GM19463 (cell line): ENCODE measurements around the gene MFAP3L.

Source experiments
- ATAC-seq: cut with Tn5 transposase; IDR thresholded peaks from one replicate; pipeline ENCODE4 v1.9.1; 2021; ENCODE audit warnings: mild to moderate bottlenecking, moderate library complexity; ENCODE audit not compliant: unreplicated experiment

Gene MFAP3L

DNA sequence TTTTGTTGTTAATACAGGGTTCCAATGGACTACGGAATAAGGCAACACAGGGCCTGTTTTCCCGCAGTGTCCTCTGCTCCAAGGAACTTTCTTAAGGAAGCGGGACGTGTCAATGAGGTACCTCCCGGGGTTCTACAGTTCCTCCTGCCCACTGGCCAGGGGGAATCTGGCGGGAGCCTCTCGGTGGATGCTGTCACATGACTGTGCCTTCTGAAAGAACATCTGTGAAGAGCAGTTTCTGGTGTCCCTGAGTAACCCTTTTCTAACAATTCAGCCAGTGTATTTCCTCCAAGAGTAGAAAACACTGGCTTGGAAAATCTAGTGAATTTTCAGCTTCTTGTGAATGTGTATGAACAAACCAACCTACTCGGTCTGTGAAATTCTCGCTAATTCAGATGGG is 32.7 kb downstream of the MFAP3L start:
- no peak for ATAC-seq

DNA sequence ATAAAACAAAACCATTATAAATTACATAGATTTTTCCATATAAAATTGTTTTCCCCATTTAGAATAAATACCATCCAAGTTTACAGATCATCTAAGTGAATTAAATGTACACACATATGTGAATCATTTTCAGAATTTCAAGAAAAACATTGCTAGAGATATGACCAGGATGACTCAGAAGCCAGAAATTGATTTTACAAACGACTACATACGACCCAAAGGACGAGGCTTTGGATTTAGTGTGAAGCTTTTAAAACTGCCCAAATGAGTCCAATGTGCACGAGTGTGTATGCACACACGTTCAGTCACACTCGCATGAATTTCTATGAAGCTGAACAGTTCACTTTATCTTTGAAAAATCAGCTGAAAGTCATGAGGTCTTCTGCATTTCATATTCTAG is 37.9 kb downstream of the MFAP3L start:
- ATAC-seq = no peak

DNA sequence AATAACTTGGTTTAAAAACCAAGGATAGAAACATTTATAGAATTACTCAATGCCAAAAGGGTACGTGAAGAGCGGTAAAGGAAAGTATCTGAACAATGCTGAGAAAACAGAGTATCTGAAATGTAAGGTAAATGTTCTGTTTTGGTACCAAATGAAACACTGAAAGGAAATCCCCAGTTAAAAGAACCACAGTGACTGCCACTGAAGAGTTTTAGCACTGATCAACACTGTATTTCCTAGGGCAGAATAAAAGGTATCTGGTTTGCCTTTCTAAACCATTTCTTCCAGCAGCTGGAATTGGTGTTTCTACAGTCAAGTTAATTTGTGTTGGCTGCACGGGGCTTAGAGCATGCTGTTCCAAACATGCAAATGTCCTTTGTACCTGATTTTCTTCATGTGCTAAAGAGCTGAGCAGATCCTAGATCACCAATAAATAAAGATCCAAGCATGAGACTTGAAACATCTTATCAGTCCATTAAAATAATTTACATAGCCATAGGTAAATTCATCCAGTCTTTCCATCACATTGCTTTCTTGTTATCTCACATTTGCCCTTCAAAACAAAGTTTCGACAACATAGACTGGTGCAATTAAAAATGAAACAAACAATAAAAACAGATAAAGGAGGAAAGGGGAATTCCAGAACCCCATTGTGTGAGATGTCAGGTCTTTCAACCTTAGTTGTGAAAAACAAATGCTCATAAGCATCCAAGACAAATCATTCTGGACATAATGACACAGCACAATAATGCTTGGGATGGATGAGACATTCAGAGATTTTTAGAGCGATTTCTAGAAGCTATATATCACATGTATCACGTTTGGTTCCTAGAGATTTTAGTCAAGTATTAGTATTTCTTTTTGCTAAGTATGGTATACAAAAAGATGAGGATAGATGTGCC is 38.6 kb downstream of the MFAP3L start:
- ATAC-seq = no peak

DNA sequence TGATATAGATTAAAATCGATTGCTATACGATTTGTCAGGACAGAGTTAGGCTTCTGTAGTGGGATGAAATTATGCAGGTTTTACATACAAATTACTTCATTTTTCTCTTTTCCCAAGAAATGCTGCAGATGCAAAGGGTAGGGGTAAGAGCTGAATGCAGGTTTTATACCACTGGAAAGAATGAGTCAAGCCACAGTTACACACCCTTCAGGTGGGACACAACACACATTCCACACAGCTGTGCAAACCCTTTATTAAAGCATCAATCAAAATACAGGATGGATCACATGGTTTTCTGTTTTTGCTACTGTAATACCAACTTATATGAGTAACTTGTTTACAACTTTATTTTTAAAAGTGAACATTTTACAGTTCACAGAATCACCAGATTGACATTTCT is 39.8 kb downstream of the MFAP3L start:
- ATAC-seq = no peak

DNA sequence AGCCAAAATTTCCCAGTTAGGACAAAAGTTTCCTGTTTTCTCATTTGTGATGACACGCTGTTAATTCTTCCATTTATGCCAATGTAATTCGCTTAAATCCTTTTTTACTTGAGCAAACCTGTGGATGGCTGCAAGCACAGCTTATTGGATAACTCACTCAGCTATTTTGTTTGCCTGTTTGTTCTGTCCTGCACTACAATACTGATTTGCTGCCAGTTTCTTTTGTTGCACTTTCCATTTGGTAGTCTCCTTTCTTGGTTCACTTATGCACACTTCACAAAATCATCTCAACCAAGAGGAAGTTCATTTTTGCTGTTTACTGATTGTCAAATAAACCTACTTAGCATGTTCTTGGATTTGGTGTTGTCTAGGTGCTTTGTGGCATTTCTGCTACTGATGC is 40.3 kb downstream of the MFAP3L start:
- ATAC-seq = no peak

DNA sequence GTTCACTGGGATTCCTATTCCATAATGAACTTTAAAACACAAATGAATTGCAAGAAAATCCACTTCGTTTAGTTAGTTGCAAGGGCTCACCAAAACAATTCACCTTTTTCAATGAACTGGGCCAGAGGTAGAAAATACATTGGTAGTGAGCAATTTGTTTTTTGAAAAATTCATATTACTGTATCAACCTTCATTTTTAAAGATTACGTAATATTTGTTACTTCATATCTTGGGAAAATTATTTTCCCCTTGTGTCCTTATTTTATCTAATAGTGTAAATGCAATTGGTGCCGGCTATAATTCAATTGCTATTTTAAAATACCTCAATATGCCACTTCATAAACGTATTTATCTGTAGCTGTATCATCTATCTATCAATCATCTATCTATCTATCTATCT is 41.5 kb downstream of the MFAP3L start:
- no peak for ATAC-seq

DNA sequence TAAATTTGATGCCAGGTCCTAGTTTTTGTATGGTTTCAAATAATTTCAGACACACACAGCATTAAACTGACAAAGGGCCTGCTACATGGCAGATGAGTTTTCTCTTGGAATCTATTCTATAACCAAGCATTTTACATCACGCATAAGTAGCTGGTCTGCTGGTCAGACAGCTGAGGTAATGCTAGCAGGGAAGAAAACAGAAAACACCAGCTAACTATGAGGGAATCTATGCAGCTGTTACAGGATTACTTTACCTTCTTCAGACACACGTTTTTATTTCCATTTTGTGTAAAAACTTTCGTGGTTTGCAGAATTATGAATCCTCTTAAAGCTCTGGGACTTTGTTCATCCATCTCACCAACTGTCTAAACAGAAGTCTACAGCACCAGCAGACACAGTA is 42.0 kb downstream of the MFAP3L start:
- ATAC-seq = no peak

DNA sequence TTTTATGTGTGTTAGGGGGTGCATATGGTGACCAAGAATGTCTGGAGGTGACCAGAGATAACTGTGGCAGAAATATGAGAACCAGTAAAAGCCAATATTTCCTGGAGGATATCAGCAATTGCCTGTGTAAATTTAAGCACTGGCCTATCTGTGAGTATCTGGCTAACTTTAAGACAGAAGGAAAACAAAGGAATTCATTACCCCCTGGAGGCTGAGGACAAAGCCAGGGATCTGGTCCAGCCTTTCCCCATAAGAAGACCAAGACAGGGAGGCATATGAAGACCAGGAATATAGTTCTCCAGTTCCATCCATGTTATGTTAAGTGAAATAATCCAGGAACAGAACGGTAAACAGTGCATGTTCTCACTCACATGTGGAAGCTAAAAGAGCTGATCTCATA is 49.2 kb downstream of the MFAP3L start:
- no peak for ATAC-seq

DNA sequence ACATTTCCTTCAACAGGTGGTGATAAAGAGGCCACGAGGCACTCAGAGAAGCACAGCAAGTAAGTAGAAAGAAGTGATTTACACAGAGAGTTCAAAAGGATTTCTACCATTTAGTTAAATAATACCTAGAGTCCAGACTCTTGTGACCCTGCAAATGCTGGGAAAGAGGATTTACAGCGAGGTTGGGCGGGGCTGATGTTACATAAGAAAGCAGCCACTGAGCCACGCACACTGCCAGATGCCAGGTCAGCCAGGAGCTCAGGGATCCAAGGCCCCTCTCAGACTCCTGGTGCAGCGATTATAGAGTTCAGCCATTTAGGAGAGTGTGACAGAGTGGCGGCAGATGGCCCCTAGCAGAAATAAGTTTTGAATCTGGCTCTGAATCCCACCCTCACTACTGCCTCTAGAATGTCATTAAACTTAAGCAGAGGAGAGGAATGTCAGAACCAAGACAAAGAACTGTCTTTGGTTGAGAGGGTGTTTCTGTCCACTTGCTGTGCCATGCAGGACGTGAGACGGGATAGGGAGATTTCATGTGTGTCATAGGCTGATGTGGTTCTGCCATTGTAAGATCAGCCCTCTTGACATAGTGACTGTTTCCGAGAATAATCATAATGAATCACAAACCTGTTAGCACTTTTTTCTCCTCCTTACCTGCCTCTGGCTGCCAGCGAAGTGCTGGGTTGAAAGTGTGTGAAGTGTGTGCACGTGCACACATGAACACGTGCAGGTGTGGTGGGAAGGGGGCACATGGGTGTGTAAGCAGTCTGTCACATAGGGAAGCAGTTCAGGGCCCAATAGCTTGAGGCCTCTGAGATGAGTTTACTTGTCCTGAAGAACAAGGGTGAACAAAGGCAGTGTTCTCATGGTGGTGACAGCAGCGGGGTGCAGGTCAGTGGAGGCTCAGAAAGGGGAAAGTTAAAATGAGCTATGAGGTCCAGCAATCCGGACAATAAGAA is 50.1 kb downstream of the MFAP3L start:
- ATAC-seq = no peak

DNA sequence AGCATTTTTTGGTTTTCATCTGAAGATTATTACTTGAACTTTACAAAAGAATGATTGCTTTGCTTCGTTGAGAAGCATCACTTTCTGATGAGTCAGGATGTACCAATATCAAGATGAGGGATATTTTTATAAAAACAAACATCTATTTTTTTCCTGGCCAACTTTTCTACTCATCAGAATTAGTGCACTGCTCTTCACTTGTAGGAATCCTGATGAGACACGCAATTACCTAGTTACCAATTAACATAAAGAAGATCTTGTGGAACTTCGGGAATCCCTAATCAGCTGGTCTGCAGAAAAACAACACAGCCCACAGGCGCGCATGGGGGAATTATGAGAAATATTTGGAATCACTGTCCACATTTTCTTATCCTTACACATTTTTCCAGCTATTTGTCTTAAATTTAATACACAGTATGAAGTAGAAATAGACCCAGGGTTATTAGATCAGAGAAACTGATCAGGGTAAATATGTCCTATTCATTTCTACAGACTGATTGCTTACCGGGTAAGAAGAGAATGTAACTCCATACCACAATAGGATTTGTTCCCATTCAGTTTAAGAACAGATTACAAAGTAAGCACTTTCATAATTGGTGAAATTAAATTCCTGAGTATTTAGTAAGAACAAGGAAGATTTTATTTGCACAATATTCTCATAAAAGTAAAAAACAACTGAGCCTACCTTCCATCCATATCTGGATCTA is 50.9 kb downstream of the MFAP3L start:
- no peak for ATAC-seq

DNA sequence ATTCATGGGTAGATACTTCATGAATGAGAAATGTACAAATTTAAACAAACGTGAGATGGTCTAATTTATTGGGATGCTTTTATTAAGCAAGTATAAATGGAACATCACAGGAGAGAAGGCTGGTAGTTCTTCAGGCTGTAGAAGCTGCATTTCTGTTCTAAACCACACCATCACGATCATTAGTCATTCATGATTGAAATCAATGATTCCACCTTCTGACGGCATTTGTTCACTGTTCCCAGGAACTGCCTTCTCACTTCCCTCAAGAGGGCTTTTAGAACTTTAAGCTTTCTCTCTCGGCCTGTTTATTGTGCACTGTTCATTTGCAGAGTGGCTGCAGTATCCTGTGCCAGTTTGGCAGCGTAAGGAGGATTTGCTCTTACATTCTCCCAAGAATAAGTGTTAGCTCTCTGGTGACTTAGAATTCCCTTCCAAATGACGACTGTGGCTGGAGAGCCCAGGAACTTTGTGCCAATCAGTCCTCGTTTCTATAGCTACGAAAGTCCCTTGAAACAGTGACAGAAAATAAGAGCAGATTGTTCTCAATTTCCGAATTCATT is 54.7 kb downstream of the MFAP3L start:
- ATAC-seq = no peak

DNA sequence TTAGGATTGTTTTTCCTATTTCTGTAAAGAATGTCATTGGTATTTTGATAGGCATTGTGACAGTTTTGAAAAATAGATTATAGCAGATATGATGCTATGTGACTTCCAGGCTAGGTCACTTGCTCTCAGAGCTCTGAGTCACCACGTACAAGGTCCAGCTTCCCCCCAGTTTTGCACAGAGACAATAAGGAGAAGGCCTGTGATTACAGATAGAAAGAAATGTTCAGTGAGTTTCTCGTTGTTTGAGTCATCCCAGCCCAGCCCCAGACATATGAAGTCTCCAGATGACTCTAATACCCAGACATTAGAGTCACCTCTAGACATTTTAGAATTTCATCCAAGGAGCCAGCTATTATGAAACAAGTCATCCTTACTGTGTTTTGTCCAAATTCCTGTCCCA is 57.2 kb downstream of the MFAP3L start:
- peak; percentile 47 for ATAC-seq

DNA sequence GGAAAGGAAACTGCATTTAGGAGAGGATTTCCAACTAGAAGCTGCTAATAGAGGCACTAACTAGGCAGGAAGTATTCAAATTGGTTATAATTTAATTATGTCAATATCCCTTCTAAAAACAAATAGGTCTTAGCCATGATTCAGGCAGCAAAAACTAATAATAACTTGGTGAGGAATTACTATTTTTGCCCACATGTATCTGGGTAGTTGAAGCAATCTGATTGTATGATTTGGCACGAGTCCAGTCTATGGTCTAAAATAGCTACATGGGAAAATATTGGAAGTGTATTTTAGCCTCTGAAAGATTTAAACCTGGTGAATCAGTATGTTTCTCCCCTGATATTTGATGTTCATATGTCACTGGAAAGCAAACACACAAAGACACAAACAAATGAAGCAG is 62.2 kb downstream of the MFAP3L start:
- ATAC-seq = no peak

DNA sequence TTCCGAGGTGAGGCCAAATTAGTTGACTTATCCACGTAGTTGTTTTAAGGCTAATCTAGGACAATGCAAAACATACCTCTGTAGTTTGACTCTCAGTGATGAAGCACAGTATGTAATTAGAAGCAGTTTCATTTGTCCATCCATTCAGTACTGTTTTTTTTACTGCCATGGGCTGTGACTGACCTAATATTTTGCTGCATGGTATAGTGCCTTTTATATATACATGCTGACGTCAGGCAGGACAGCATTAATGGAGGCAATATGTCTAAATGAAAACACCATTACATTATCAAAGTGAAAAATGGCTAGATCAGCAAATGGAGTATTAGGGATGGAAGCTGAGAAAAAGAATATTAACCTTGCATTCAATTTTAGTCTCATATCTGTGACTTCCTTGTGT is 66.9 kb downstream of the MFAP3L start:
- no peak for ATAC-seq

DNA sequence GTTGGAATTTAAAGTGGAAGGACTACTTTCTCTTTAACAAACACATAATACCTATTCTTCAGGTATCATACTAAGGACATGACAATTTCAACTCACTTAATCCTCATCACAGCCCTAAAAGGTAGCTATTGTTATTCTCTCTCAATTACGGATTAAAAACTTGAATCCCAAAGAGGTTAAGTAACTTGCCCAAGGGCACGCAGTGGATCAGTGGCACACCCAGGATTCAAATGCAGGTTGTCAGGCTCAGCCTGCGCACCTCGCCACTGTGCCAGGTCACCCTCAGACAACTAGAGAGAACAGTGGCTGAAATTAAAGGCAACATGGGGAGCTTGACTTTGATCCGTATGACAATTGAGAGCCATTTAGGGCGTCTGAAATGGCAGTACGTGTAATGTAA is 67.6 kb downstream of the MFAP3L start:
- no peak for ATAC-seq

DNA sequence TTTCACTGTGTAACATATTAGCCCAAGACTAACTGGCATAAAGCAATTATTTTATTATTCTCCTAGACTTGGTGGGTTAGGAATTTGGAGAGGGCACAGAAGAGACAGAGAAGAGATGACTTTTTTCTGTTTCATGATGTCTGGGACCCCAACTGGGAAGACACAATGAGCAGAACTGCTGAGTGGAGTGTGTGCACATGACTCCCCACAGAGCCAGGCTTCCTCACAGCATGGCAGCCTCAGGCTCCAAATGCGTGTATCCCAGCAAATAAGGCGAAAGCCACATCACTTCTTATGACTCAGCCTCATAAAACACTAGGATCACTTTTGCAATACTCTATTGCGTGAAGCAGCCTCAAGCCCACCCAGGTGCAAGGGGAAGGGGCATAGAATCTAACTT is 68.4 kb downstream of the MFAP3L start:
- ATAC-seq = no peak

DNA sequence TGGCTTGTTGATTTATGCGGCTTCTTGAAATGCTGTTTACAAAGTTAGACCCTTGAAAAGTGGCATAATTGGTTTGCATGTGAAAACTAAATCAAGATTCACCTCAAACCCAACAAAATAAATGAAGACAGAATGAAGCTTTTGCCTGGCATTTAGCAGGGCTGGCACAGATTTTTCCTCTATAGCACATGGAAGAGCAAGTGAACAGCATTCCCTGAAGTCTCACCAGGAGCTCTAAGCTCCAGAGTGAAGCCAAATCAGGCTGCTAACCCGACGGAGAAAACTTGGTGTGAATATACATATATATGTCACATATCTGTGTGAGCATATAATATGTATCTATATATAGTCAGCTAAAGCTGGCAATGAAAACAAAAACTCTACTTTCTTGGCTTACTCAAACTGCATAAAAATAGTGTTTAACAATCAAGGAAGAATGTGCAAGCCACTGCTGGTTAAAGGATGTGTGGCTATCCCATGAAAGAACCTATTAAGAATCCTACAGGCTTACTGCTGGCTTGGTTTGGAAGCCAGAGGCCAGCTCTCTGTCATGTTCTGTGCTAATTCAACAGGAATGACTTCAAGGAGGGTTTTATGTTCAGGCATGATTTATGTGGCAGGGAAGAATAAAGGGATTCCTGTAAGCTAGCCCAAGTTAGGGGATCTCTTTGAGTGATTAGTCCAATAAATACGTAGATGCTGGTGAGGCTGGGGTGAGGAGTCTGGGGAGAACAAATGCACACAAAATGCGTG is 69.9 kb downstream of the MFAP3L start:
- no peak for ATAC-seq

DNA sequence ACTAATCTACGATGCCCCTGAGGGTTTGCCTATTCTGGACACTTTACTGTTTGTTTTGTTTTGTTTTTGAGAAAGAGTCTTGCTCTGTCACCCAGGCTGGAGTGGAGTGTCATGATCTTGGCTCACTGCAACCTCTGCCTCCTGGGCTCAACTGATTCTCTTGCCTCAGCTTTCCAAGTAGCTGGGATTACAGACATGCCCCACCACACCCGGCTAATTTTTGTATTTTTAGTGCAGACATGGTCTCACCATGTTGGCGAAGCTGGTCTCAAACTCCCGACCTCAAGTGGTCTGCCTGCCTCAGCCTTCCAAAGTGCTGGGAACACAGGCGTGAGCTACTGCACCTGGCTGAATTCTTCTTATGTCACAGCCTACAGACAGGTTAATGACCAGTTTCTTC is 70.7 kb downstream of the MFAP3L start:
- ATAC-seq = no peak

DNA sequence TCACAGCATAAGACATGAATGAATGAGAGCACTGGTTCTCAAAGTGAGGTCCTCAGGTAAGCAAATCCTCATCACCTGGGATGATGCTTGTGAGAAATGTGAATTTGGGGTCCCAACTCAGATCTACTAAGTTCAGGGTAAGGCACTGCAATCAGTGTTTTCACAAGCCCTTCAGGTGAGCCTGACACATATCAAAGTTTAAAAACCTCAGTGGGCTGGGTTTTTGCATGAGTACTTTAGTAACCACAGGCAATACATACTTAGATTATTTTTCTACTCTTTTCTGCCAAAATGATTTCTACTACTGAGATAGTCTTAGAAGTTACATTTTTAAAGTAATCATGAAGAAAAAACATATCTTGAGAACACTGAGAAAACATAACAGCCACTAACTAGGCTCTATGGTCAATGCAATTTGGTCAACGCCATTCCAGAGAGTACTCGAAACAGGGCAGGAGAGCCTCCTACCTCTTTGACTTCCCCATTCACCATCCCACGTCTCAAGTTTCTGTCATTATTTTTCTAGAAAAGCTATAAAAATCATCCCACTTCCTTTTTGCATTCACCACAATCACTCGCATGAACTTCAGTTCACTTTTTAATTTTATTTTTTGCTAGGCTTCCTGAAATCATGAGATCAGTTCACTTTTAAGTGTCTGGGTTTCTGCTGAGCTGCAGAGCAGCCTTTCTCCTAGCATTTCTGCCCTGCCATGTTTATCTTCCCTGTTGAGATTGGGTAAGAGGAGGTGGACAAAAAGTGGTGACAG is 73.8 kb downstream of the MFAP3L start:
- peak; percentile 51 for ATAC-seq
